Nephron (organoid): ENCODE results near the gene CASTOR1.

ENCODE experiments used
- H3K27ac Mint-ChIP-seq, 3 experiments: 2 replicates each; pipeline ENCODE4 v1.8.0; 2020; ENCODE audit warnings: mixed read lengths in 3 of 3, mild to moderate bottlenecking in 2 of 3, moderate library complexity in 1 of 3
- H3K27me3 Mint-ChIP-seq: 2 replicates; pipeline ENCODE4 v1.8.0; 2021; ENCODE audit warnings: low read depth, mild to moderate bottlenecking, moderate library complexity, mixed read lengths
- H3K36me3 Mint-ChIP-seq: 2 replicates; pipeline ENCODE4 v1.8.0; 2020; ENCODE audit warnings: low read depth, mixed read lengths
- H3K4me1 Mint-ChIP-seq: 2 replicates; pipeline ENCODE4 v1.8.0; 2020; ENCODE audit warnings: mixed read lengths
- H3K4me3 Mint-ChIP-seq, 3 experiments: 2 replicates each; pipeline ENCODE4 v1.8.0; 2020; ENCODE audit warnings: mild to moderate bottlenecking in 3 of 3, mixed read lengths in 3 of 3, moderate library complexity in 2 of 3
- H3K9me3 Mint-ChIP-seq: 2 replicates; pipeline ENCODE4 v1.8.0; 2020; ENCODE audit warnings: mixed read lengths
- CTCF ChIP-seq, 3 experiments: fragments of 200-600 bp; sonication (generic); IDR thresholded peaks; one replicate each; pipeline ENCODE4 v1.5.0; 2021; ENCODE audit warnings: antibody characterized with exemption in 3 of 3; ENCODE audit not compliant: unreplicated experiment in 3 of 3

CASTOR1 gene

GRCh38 chr22:30272781-30273601 is 16.3 kb downstream of the CASTOR1 start:
- no peak for TF ChIP-seq CTCF (IDR thresholded peaks at IDR 0.05; ENCODE audit: unreplicated experiment in 3 of 3)
- H3K36me3 Mint-ChIP-seq, result no peaks in the 10 kb centered on the region
- no peak overlapping the region for H3K4me3 Mint-ChIP-seq
- no peaks in the 10 kb centered on the region for H3K9me3 Mint-ChIP-seq
- H3K27ac Mint-ChIP-seq, result no peak overlapping the region
- peaks cover 9% of the 10 kb centered on the region for H3K4me1 Mint-ChIP-seq
- peaks cover 13% of the 10 kb centered on the region for H3K27me3 Mint-ChIP-seq

- Mint-ChIP-seq H3K27me3 (peaks cover 9% of the 10 kb centered on the region), H3K36me3 (no peaks in the 10 kb centered on the region), H3K4me1 (no peaks in the 10 kb centered on the region), H3K4me3 (no peak overlapping the region), H3K27ac (no peak overlapping the region), H3K9me3 (no peaks in the 10 kb centered on the region)
- no peak for TF ChIP-seq CTCF (IDR thresholded peaks at IDR 0.05; ENCODE audit: unreplicated experiment in 3 of 3)
These were observed 18.5 kb downstream of the CASTOR1 start for GRCh38 chr22:30270832-30271231.

DNA sequence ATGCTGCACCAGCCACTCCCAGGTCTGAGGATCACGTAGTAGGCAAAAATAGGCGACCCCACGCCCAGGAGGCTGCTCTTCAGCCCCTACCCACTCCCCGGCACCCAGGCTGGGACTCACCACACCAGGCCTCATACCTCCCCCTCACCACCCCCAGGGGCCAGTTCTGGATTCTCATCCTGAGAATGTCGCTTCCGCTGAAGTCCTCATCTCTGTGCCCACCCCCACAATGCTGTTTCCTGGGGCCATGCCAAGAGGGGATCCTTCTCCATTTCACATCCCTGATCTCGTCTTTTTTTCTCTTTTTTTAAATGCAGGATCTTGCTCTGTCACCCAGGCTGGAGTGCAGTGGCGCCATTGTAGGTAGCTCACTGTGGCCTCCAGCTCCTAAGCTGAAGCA is 21.0 kb downstream of the CASTOR1 start:
- no peak overlapping the region for H3K4me3 Mint-ChIP-seq
- no peaks in the 10 kb centered on the region for H3K36me3 Mint-ChIP-seq
- no peak for TF ChIP-seq CTCF (IDR thresholded peaks at IDR 0.05; ENCODE audit: unreplicated experiment in 3 of 3)
- no peaks in the 10 kb centered on the region for H3K4me1 Mint-ChIP-seq
- H3K27me3 Mint-ChIP-seq, result peaks cover 9% of the 10 kb centered on the region
- H3K27ac Mint-ChIP-seq, result peak overlapping the region in 1 of 3 experiments; percentile 80
- no peaks in the 10 kb centered on the region for H3K9me3 Mint-ChIP-seq

DNA sequence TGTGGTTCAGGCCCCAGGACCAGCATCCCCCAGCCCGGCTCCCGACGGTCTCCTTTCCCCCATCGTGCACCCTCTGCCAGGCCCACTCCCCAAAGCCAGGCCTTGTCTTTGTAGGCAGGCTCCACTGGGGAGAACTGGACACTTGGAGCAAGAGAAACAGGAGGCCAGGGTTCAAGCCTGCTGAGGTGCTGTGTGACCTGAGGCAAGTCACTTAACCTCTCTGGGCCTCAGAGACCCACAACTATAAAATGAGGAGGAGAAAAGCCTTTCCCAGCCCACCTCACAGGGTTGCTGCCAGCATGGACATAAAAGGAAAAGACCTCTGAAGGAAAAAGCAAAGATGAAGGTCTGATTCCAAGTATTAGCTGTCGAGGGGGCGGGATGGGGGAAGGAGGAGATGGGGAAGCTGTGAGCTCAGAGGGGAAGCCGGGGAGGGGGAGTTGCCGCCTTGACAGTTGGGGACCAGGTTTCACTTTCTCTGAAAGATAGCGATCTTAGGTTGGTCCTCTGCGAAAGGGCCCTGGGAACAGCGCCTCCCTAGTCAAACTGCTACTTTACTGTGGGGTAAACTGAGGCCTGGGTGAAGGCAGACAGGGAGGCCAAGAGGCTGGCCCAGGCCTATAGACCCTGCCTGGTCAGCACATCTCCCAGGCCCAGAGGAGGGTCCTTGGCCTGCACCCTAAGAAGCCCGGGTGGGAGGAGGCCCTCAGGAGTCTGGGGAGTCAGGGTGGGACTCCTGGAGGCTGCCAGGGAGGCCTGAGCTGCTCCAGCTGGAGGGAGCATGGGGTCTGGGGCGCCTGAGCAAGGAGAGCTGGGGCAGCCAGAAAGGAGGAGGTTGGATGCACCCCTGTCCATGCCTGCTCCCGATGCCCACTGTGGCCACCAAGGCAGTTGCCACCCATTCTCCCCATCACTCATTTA is 21.7 kb downstream of the CASTOR1 start:
- H3K27me3 Mint-ChIP-seq, result peaks cover 13% of the 10 kb centered on the region
- H3K36me3 Mint-ChIP-seq, result no peaks in the 10 kb centered on the region
- no peak overlapping the region for H3K4me3 Mint-ChIP-seq
- H3K27ac Mint-ChIP-seq, result no peak overlapping the region
- no peaks in the 10 kb centered on the region for H3K4me1 Mint-ChIP-seq
- H3K9me3 Mint-ChIP-seq, result no peaks in the 10 kb centered on the region
- no peak for TF ChIP-seq CTCF (IDR thresholded peaks at IDR 0.05; ENCODE audit: unreplicated experiment in 3 of 3)

DNA sequence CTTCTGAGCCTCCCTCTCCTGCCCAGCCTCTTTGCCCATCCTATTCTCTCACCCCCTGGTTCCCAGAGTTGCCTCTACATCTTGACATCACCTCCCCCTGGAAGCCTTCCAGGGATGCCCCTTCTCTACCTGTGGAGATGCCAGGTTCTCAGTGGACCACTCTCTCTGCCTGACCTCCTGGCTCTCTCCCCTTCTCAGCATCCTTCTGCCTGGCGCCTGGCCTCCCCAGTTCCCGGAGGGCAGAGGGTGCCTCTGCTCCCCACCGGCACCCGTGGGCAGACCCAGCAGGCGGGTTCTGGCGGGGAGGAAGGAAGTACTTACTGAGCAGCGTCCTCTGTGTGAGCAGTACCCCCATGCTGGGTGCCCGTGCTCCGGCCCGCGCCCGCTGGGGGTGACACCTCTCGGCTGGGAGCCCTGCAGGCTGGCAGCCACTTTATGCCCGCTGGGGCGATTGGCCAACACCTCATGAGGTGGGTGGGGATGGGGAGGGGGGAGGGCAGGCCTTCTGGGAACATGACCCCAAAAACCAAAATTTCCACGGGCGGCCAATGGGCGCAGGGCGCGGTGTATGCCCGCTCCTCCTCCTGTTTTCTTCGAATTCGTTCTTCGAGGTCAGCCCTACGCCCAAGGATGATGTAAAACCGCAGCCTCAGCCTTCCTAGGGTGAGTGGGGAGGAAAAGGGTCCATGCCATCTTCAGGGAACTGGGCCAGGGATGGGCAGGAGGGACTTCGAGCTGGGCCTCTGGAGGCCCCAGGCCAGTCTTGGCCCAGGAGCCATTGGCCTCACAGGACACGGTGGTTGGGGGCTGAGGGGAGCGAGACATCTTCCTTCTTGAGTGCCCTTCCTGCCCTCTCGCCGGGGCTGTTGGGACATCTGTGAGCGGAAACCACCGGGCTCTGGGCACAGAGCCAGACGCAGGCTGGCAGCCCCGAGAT is 22.6 kb downstream of the CASTOR1 start, which contains the start of gene OSM:
OSM (minus strand) TSS at position 407 of the 937 bp plus-strand sequence; CDS start at position 355, 52 bp downstream.
- H3K27ac Mint-ChIP-seq, result no peak within 1 kb of the TSS
- no peak within 1 kb of the TSS for H3K4me3 Mint-ChIP-seq
- H3K4me1 Mint-ChIP-seq, result no peaks in the 10 kb centered on the region
- no peak for TF ChIP-seq CTCF (IDR thresholded peaks at IDR 0.05; ENCODE audit: unreplicated experiment in 3 of 3)
- no peaks in the 10 kb centered on the region for H3K9me3 Mint-ChIP-seq
- H3K36me3 Mint-ChIP-seq, result no peaks in the 10 kb centered on the region
- peaks cover 10% of the 10 kb centered on the region for H3K27me3 Mint-ChIP-seq
